HL-60 (cell line): Measurements from ENCODE around the gene FAM3A.

Source experiments
- DNase-seq, 2 experiments: peaks; one replicate each; pipeline ENCODE4 v3.0.0-alpha.2; 2010 to 2020; ENCODE audit warnings: low read depth in 1 of 2, low spot score in 1 of 2
- H3K27ac ChIP-seq: fragments of 250-450 bp; sonication (Bioruptor Pico); replicated peaks from 2 replicates; pipeline ENCODE4 v1.5.1; 2020; ENCODE audit warnings: mild to moderate bottlenecking, moderate library complexity
- H3K27me3 ChIP-seq: fragments of 250-450 bp; sonication (Bioruptor Pico); 2 replicates; pipeline ENCODE4 v1.5.1; 2021; ENCODE audit warnings: mild to moderate bottlenecking, moderate library complexity; ENCODE audit not compliant: insufficient read depth, poor library complexity, severe bottlenecking
- H3K4me3 ChIP-seq: replicated peaks from 2 replicates; pipeline ENCODE4 v1.5.1; 2011; ENCODE audit warnings: mild to moderate bottlenecking, control low read depth, low read length; ENCODE audit not compliant: insufficient read depth
- GABPA ChIP-seq: IDR thresholded peaks from 2 replicates; pipeline ENCODE4 v1.6.1; 2012; ENCODE audit warnings: low read depth
- POLR2AphosphoS5 ChIP-seq: IDR thresholded peaks from 2 replicates; pipeline ENCODE4 v1.6.1; 2012; ENCODE audit warnings: low read depth
- REST ChIP-seq: IDR thresholded peaks from 2 replicates; pipeline ENCODE4 v1.6.1; 2012; ENCODE audit warnings: low read depth; ENCODE audit not compliant: insufficient replicate concordance
- SPI1 ChIP-seq: IDR thresholded peaks from 2 replicates; pipeline ENCODE4 v1.6.1; 2012; ENCODE audit warnings: low read depth, mild to moderate bottlenecking, borderline replicate concordance
- TF ChIP-seq, protein P1 (sequence below): IDR thresholded peaks from one replicate; pipeline ENCODE4 v1.5.1; 2011; ENCODE audit warnings: low read length, control low read depth, inconsistent platforms; ENCODE audit not compliant: insufficient read depth

Gene FAM3A

DNA sequence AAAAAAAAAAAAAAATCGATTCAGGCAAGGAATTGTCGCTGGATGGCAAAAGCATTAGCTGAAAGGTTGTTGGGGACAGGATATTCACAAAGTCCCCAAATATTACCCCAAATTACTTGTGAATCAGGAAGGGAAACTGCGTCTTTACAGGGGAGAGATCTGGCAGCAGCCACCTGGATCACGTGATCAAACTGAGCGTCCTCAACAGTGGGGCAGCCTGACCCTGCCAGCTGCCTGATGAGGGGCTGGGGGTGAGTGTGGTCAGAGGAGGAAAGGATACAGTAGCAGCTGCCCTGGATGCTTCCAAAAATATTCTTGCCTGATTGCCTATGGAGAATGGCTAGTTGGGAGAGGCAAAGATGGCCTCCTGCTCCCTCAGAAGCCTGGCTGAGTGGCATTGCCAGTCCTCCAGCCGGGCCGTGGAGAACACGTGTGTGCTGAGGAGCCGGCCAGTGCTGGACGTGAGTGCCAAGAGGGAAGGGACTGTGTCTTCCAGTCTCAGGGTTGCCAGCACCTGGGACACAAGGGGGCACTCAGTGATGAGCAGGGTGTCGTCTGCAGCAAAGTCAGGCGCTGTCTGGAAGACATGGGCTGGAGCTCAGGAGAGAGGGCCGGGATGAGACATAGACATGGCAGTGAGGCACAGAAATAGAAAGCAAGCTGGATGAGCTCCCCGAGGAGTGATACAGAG lies 34.0 kb downstream of the FAM3A start:
- DNase-seq: no peak
- no peak overlapping the region for H3K27ac ChIP-seq
- no peaks in the 10 kb centered on the region for H3K27me3 ChIP-seq
- H3K4me3 ChIP-seq: no peak overlapping the region
- no peak for TF ChIP-seq POLR2AphosphoS5
- no peak for TF ChIP-seq REST
- TF ChIP-seq, protein P1, sequence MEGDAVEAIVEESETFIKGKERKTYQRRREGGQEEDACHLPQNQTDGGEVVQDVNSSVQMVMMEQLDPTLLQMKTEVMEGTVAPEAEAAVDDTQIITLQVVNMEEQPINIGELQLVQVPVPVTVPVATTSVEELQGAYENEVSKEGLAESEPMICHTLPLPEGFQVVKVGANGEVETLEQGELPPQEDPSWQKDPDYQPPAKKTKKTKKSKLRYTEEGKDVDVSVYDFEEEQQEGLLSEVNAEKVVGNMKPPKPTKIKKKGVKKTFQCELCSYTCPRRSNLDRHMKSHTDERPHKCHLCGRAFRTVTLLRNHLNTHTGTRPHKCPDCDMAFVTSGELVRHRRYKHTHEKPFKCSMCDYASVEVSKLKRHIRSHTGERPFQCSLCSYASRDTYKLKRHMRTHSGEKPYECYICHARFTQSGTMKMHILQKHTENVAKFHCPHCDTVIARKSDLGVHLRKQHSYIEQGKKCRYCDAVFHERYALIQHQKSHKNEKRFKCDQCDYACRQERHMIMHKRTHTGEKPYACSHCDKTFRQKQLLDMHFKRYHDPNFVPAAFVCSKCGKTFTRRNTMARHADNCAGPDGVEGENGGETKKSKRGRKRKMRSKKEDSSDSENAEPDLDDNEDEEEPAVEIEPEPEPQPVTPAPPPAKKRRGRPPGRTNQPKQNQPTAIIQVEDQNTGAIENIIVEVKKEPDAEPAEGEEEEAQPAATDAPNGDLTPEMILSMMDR: no peak
- no peak for TF ChIP-seq GABPA
- no peak for TF ChIP-seq SPI1

DNA sequence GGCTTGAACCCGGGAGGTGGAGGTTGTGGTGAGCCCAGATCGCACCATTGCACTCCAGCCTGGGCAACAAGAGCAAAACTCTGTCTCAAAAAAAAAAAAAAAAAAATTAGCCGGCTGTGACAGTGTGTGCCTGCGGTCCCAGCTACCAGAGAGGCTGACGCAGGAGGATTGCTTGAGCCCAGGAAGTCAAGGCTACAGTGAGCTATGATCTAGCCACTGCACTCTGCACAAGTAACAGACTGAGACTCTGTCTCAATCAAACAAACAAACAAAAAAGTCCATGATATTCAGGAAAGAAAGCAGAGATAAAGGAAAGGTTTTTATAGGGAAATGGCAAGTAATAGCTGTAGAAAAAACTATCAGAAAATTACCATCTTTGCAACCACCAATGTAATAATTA lies 34.8 kb downstream of the FAM3A start:
- Histone ChIP-seq H3K4me3 (no peak overlapping the region), H3K27me3 (no peaks in the 10 kb centered on the region), H3K27ac (no peak overlapping the region)
- DNase-seq: no peak
- no peak for TF ChIP-seq REST
- no peak for TF ChIP-seq POLR2AphosphoS5
- TF ChIP-seq GABPA: no peak
- TF ChIP-seq, protein P1: no peak
- TF ChIP-seq SPI1: no peak

DNA sequence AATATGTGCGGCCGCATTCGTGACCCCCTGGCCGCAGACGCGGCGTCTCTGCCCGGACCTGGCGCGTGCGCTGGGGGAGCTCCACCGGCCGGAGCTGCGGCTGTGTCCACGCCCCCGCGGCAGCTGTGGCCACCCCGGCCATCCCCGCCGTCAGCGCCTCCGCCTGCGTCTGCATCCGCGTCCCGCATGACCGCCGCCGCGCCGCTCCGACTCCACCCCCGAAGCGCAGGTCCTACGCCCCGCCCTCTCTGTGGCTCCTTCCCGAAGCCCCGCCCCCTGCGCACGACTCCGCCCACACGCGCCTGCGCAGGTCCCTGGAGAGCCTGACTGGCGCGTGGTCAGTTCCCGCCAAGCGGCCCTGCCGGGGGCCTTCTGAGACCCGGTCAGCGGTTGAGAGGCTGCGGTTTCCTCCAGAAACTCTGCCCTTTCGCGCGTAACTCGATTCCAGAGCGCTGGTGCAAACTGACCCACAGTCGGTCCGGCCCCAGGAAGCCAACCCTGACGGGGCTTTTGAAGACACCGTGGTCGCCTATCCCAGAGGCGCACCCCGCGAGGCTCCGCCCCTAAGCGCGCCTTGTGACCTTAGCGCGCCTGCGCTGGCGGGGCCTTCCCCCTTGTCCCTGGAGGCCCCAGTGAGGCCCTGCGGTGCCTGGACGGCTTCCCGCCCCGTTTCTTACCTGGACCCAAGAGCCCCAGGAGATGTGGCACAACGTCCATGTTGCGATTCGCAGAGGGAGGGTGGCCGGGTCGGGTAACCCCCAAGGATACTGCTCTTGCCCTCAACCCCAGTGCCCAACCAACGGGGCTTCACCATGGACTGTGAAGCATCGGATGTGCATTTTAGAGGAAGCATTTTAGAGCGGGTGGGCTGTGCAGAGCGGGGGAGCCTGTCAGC lies 37.1 kb downstream of the FAM3A start, which contains the start of gene LAGE3:
TSS of gene LAGE3 (minus strand) at position 554 of the 895 bp plus-strand sequence. CDS start at position 188, 366 bp downstream.
- H3K27me3 ChIP-seq: no peaks in the 10 kb centered on the region
- TF ChIP-seq REST: no peak
- TF ChIP-seq POLR2AphosphoS5: peak; percentile 55; the same call in 1 of the 2 replicates
- peak within 1 kb of the TSS; percentile 92 for H3K27ac ChIP-seq
- DNase-seq: peak; percentile 78 to 88
- peak within 1 kb of the TSS; percentile 63 for H3K4me3 ChIP-seq
